Breast epithelium (tissue), 3 donors: ENCODE measurements around the gene CEND1.

Source experiments
- POLR2A ChIP-seq: fragments of 450-650 bp; IDR thresholded peaks from one replicate; pipeline ENCODE4 v1.6.1; 2016; ENCODE audit warnings: antibody characterized with exemption, mild to moderate bottlenecking, moderate library complexity
- POLR2AphosphoS5 ChIP-seq, 3 donors: sonication (generic); formaldehyde crosslinking; IDR thresholded peaks; one replicate each; pipeline ENCODE4 v1.6.1; 2017; ENCODE audit warnings: antibody characterized with exemption in 3 of 3
- TF ChIP-seq, protein P1 (sequence below), 3 donors: fragments of 450-650 bp; IDR thresholded peaks; one replicate each; pipeline ENCODE4 v1.5.1; 2016 to 2017; ENCODE audit warnings: antibody characterized with exemption in 3 of 3, mild to moderate bottlenecking in 3 of 3, moderate library complexity in 3 of 3

- TF ChIP-seq, protein P1, sequence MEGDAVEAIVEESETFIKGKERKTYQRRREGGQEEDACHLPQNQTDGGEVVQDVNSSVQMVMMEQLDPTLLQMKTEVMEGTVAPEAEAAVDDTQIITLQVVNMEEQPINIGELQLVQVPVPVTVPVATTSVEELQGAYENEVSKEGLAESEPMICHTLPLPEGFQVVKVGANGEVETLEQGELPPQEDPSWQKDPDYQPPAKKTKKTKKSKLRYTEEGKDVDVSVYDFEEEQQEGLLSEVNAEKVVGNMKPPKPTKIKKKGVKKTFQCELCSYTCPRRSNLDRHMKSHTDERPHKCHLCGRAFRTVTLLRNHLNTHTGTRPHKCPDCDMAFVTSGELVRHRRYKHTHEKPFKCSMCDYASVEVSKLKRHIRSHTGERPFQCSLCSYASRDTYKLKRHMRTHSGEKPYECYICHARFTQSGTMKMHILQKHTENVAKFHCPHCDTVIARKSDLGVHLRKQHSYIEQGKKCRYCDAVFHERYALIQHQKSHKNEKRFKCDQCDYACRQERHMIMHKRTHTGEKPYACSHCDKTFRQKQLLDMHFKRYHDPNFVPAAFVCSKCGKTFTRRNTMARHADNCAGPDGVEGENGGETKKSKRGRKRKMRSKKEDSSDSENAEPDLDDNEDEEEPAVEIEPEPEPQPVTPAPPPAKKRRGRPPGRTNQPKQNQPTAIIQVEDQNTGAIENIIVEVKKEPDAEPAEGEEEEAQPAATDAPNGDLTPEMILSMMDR (IDR thresholded peaks at IDR 0.05), result no peak
- TF ChIP-seq POLR2A (no peak), POLR2AphosphoS5 (IDR thresholded peaks at IDR 0.05) (no peak)
Measured at GRCh38 chr11:826836-827145, 36.9 kb upstream of the CEND1 start.
